Colonic mucosa (tissue), 4 donors: ENCODE measurements around the gene BMPER. TPM values are rescaled to one million over a fixed set of nuclear protein-coding genes. Genes with fewer than 3 reads are reported as not detected.

Source experiments
- DNase-seq: peaks from one replicate; pipeline ENCODE4 v3.0.0-alpha.2; 2020
- H3K27ac ChIP-seq: fragments of 200-600 bp; one replicate; pipeline ENCODE4 v1.8.0; 2021
- H3K27me3 ChIP-seq: fragments of 200-600 bp; one replicate; pipeline ENCODE4 v1.8.0; 2021
- H3K36me3 ChIP-seq: fragments of 200-600 bp; one replicate; pipeline ENCODE4 v1.8.0; 2021
- H3K4me1 ChIP-seq: fragments of 200-600 bp; one replicate; pipeline ENCODE4 v1.8.0; 2021; ENCODE audit warnings: mild to moderate bottlenecking
- H3K4me3 ChIP-seq: fragments of 200-600 bp; one replicate; pipeline ENCODE4 v1.8.0; 2021
- H3K9ac ChIP-seq, 2 donors: one replicate each; pipeline ENCODE4 v1.7.0; 2013; ENCODE audit warnings: control low read depth in 2 of 2, low read depth in 2 of 2, low read length in 2 of 2
- H3K9me3 ChIP-seq: fragments of 200-600 bp; one replicate; pipeline ENCODE4 v1.8.0; 2021
- intact Hi-C: fragments of 100-400 bp; cut with DNase I; formaldehyde crosslinking; loops from one replicate; pipeline ENCODE4 v1.14.1; 2022
- total RNA-seq, 2 donors: library from RNA; stranded (reverse); fragmentation: NEBNext Ultra II Directional in 1 of 2; extraction: Animal tissue kit (Norgen Biotek cat#: 25700) in 1 of 2; gene quantifications; one replicate each; pipeline ENCODE4 v1.2.1, GENCODE V29; 2021
- TF ChIP-seq, protein P1 (sequence below): fragments of 200-600 bp; IDR thresholded peaks from one replicate; pipeline ENCODE4 v1.8.0; 2022; ENCODE audit warnings: antibody characterized with exemption, mild to moderate bottlenecking
- donor health status: healthy.
- donor health status: DM: no; HTN: no; CAD: no.
- donor health status: DM: no; HTN: no; CAD: no.

BMPER gene
- total RNA-seq, 2 donors from 2014 or later, result 0.85 to 1.3 TPM

DNA sequence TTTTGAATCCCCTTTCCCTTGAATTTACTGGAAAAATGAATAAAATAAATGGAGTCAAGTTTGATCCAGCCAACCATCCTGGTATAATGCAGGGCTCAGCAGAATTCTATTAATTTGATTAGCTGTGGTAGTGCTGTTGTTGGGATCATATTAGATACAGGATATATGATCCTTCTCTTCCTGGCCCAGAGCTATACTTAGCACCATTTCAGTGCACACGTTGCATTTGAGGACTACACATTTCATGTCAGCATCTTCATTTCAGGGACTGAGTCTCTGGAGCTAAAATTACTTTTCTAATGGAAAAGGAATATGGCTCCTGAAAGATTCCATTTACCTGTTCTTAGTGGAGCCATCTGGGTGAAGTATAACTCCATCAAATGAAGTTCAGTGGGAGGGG lies 240.3 kb downstream of the BMPER start:
- DNase-seq, result no peak
- TF ChIP-seq, protein P1, sequence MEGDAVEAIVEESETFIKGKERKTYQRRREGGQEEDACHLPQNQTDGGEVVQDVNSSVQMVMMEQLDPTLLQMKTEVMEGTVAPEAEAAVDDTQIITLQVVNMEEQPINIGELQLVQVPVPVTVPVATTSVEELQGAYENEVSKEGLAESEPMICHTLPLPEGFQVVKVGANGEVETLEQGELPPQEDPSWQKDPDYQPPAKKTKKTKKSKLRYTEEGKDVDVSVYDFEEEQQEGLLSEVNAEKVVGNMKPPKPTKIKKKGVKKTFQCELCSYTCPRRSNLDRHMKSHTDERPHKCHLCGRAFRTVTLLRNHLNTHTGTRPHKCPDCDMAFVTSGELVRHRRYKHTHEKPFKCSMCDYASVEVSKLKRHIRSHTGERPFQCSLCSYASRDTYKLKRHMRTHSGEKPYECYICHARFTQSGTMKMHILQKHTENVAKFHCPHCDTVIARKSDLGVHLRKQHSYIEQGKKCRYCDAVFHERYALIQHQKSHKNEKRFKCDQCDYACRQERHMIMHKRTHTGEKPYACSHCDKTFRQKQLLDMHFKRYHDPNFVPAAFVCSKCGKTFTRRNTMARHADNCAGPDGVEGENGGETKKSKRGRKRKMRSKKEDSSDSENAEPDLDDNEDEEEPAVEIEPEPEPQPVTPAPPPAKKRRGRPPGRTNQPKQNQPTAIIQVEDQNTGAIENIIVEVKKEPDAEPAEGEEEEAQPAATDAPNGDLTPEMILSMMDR, result no peak
- Histone ChIP-seq H3K4me3 (no peak overlapping the region), H3K36me3 (no peaks in the 10 kb centered on the region), H3K9me3 (no peaks in the 10 kb centered on the region), H3K27me3 (no peaks in the 10 kb centered on the region), H3K4me1 (no peaks in the 10 kb centered on the region), H3K27ac (no peak overlapping the region), H3K9ac (no peak overlapping the region)
- intact Hi-C loops, result no loop called here

- DNase-seq, result no peak
- no peaks in the 10 kb centered on the region for H3K4me1 ChIP-seq
- H3K27ac ChIP-seq, result no peak overlapping the region
- H3K36me3 ChIP-seq, result no peaks in the 10 kb centered on the region
- H3K4me3 ChIP-seq, result no peak overlapping the region
- intact Hi-C loops, result no loop called here
- no peaks in the 10 kb centered on the region for H3K27me3 ChIP-seq
- no peak overlapping the region for H3K9ac ChIP-seq
- TF ChIP-seq, protein P1, result no peak
- no peaks in the 10 kb centered on the region for H3K9me3 ChIP-seq
These were observed 248.4 kb downstream of the BMPER start for GRCh38 chr7:34153656-34154270.

DNA sequence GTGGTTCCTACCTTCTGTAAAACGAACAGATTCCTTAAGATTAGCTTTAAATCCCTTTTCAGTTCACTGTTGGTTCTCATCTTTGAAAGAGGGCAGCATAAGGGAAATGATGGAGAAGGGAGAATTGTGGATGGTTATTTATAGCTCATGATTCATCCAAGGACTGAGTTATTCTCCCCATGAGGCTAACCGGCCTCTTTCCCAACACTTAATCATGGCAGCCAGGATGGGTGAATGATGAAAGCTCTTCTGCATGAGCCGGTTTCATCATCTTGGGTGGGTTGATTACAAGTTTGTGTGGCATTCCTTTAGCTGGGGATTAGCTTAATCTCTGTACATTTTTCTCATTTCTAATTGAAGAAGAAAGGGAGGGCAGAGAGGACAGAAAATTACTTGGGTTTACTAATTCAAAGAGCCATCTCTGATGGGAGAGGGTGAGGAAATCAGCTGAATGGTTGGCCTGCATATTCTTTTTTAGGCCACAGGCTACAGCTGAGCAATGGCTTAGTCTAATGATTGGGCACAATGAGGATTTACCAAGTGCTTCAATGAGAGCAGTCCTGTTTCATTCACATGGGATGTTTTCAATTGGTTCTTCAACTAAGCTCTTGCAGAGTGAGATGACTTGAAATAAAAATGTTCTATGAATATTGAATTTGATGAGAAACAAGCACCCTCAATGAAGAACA lies 250.0 kb downstream of the BMPER start:
- H3K27ac ChIP-seq, result no peak overlapping the region
- TF ChIP-seq, protein P1, result no peak
- no peaks in the 10 kb centered on the region for H3K9me3 ChIP-seq
- no peak overlapping the region for H3K9ac ChIP-seq
- no peaks in the 10 kb centered on the region for H3K27me3 ChIP-seq
- H3K4me3 ChIP-seq, result no peak overlapping the region
- H3K4me1 ChIP-seq, result no peaks in the 10 kb centered on the region
- no peaks in the 10 kb centered on the region for H3K36me3 ChIP-seq
- intact Hi-C loops, result no loop called here
- no peak for DNase-seq

DNA sequence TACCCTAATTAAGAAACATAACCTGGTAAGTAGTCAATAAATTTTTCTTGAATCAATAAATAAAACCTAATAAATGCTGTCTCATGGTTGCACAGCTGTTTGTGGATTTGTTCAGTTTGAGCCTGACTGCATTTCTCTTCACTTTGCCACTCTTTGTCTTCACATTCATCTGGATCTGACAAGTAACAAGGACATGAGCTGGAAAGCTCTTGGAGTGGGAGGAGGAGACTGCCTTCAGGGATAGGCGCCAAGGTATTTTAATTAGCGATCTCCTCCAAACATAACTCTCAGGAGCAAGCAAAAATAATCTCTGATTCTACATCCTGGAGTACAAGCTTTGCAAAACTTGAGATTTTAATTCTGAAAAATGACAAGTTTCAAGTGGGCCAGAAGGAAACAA lies 251.0 kb downstream of the BMPER start:
- H3K9ac ChIP-seq, result no peak overlapping the region
- no peaks in the 10 kb centered on the region for H3K36me3 ChIP-seq
- intact Hi-C loops, result no loop called here
- no peaks in the 10 kb centered on the region for H3K27me3 ChIP-seq
- no peaks in the 10 kb centered on the region for H3K4me1 ChIP-seq
- H3K27ac ChIP-seq, result no peak overlapping the region
- DNase-seq, result no peak
- TF ChIP-seq, protein P1, result no peak
- no peaks in the 10 kb centered on the region for H3K9me3 ChIP-seq
- no peak overlapping the region for H3K4me3 ChIP-seq

DNA sequence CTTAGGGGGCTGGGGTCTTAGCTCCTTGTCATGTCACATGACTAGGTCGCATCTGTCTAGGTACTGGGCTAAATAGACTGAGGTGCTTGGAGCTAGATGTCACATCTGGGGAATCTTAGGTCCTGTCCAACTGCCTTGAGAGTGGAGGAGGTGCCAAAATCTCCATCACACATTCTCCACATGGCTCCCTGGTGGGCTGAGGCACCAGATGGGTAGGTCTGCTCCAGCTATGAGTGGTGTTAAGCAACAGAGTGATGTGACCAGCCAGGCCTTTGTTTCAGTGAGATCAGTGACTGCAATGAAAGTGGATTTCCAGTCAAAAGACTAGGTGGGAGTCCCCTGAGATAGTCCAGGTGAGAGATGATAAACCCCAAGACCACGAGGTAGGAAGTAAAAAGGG lies 251.8 kb downstream of the BMPER start:
- H3K9me3 ChIP-seq, result no peaks in the 10 kb centered on the region
- no peak overlapping the region for H3K27ac ChIP-seq
- H3K4me3 ChIP-seq, result no peak overlapping the region
- TF ChIP-seq, protein P1, result no peak
- no peak overlapping the region for H3K9ac ChIP-seq
- no peaks in the 10 kb centered on the region for H3K36me3 ChIP-seq
- intact Hi-C loops, result no loop called here
- no peaks in the 10 kb centered on the region for H3K4me1 ChIP-seq
- no peak for DNase-seq
- H3K27me3 ChIP-seq, result no peaks in the 10 kb centered on the region
